ENCODE measurements around the gene MYO3B.
"Not testable (repeated sequence)": the region's sequence is repeated elsewhere in the genome, so short reads cannot be mapped to it uniquely, and the experiment has no call there.

The MYO3B gene

DNA sequence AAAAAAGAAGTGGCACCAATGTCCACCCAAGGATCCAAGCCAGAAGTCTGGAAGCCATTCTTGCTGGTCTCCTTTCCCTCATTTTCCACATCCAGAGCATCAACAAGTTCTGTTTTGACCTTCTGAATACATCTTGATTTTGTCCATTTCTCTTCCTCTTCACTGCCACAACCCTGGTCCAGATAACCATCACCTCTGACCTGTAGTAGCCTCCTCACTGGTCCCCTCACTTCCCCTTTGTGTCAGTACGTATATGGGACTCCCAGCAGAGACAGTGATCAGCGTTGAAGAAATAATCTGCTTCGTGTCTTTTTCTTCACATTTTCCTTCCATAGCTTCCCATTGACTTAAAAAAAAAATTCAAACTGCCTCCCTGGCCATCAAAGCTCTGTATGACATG is 427.9 kb downstream of the MYO3B start:
- DNase-seq (ENCODE audit: low read depth in 3 of 3, low spot score in 1 of 3), result no peak

- no peak for DNase-seq (ENCODE audit: low read depth in 3 of 3, low spot score in 1 of 3)
Measured at GRCh38 chr2:170607171-170607570, 429.2 kb downstream of the MYO3B start.

DNA sequence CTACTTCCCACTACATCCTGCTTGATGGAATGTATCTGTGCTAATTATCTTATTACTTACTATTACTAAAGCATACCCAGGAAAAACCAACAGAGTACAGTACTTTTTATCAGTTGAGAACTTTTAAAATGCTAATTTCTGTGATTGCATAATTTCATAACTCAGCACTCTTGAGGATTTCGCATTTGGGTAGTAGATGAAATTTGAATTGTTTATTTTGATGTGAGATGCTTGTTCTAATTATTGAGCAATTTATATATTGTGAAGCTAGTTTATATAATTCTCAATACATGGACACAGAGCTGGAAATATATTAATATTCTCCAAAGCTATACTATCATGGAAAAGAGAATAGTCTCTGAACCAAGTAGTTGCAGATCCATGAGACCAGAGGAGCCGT is 432.7 kb downstream of the MYO3B start:
- no peak for DNase-seq (ENCODE audit: low read depth in 3 of 3, low spot score in 1 of 3)

GRCh38 chr2:170618948-170619347 is 441.0 kb downstream of the MYO3B start:
- not testable (repeated sequence) for DNase-seq (ENCODE audit: low read depth in 3 of 3, low spot score in 1 of 3)

- not testable (repeated sequence) for DNase-seq (ENCODE audit: low read depth in 3 of 3, low spot score in 1 of 3)
Measured at GRCh38 chr2:170635094-170635493, 457.1 kb downstream of the MYO3B start.

DNA sequence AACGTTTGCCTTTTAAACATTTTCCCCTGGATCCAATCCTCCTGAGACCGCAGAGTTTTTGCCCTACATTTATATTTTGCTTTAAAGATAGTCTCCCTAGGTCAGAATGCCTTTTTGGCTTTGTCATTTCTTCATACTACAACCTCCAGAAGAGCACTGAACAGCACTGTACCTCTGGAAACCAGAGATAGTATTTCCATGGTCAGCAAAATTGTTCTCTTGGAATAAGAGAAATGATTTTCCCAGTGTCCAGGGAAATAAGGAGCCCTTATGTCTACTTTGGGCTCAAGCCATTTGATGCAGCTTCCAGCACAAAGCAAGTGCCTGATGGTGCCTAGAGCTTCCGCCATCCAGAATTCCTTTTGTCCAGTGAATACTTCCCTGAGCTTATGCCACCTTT is 461.7 kb downstream of the MYO3B start:
- no peak for DNase-seq (ENCODE audit: low read depth in 3 of 3, low spot score in 1 of 3)

- DNase-seq (ENCODE audit: low read depth in 3 of 3, low spot score in 1 of 3), result no peak
Measured at GRCh38 chr2:170641961-170642360, 464.0 kb downstream of the MYO3B start.

GRCh38 chr2:170643346-170643745 is 465.4 kb downstream of the MYO3B start:
- DNase-seq (ENCODE audit: low read depth in 3 of 3, low spot score in 1 of 3), result no peak

DNA sequence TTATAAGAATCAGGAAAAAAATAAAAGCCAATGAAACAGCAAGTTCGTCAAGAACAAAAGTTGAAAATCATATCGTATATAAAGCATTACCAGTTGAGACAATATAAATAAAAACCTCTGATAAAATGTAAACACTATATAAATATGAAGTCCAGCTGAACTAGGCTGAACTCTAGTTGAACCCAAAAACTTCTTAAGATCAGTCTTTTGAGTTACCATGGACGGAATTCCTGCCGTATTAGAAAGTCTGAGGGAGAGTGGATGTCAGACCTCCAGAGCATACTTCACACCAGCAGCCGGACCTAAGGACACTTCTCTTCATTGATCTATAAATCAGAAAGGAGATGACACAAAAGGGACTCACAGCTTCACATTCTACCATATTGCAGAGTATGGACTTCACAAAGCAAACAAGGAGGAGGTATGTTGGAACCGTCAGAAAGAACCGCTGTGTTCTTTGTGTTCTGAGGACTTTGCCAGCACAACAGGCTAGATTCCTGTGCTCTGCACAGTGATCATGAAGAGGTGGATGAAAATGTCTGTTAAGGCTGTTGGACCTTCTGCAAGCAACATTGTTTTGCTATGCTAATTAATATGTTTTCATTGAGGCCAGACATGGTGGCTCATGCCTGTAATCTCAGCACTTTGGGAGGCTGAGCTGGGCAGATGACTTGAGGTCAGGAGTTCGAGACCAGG is 469.9 kb downstream of the MYO3B start:
- DNase-seq (ENCODE audit: low read depth in 3 of 3, low spot score in 1 of 3), result no peak

DNA sequence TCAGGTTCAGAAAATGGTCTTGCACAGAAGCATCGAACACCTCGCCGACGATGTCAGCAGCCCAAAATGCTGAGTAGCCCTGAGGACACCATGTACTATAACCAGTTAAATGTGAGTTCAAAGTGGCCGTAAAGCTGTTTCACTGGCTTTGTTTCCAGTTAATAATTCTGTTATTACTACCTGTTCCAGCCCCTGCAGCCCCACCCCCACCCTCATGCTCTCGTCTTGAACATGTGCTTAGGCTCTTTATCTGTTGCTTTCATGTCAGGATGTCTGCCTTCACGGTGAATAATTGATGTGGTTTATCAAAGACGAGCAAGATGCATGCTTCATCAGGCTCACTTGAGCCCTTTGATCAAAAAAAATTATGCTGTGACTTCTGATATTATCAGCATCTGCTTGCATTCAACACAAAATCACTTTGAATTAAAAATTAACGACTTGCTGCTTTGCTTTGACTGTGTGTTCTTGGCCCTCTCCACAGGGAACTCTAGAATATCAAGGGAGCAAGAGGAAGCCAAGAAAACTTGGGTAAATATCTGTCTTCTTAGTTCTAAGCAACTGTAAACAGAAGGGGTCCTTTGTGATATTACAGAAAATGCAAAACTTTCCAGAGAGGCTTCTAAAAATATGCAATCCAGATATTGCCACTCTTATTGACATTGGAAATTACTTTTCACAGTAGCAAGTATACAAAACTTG is 473.8 kb downstream of the MYO3B start:
- DNase-seq (ENCODE audit: low read depth in 3 of 3, low spot score in 1 of 3), result peak in 2 of 3 donors; percentile 2 to 9

DNA sequence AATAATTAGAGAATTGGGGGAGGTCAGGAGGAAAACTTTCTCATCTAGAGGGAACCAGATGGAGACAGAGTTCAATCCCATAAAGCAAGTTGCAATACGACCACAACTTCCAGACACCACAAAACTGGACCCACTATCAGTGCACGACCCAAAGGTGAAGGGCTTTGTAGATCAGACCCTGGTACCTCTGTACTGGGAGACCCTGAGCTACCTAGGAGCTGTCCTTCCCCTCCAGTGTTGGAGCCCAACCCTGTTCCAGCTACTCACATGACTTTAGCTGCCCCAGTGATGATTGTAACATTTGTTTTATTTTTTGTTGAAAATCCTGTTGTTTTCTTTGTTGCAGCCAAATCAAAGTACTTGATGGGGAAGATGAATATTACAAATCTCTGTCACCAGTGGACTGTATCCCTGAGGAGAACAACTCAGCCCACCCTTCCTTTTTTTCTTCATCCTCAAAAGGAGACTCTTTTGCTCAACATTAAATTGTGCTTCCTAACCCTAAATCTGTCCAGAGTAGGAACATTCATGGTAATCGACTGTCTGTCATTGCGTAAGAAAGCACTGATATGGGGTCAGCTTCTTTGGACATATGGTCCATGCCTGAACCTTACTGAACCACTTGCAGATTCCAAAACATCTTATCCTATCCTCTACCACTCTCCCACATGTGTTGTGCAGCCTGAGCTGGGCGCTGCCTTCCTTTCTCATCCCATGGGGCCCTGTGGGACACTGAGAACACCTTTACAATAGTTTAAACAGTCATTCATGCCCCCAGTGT is 474.9 kb downstream of the MYO3B start:
- DNase-seq (ENCODE audit: low read depth in 3 of 3, low spot score in 1 of 3), result no peak

GRCh38 chr2:170656669-170657068 is 478.7 kb downstream of the MYO3B start:
- DNase-seq (ENCODE audit: low read depth in 3 of 3, low spot score in 1 of 3), result no peak

DNA sequence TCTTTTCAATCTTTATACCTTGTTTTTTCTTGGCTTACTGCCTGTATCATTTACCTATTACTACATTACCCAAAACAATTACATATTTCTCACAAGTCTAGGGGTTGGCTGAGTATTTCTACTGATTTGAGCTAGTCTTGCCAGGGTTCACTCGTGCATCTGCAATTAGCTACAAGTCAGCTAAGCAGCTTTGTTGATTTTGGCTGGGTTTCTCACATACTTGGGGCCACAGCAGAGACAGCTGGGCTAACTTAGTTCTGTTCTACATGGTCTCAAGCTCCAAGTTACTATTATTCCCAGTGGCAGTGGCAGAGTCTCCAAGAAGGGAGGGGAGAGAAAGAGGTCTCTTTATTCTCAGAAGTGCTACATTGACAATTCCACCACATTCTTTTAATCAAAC is 482.5 kb downstream of the MYO3B start:
- DNase-seq (ENCODE audit: low read depth in 3 of 3, low spot score in 1 of 3), result no peak

GRCh38 chr2:170665743-170666142 is 487.8 kb downstream of the MYO3B start:
- no peak for DNase-seq (ENCODE audit: low read depth in 3 of 3, low spot score in 1 of 3)

DNA sequence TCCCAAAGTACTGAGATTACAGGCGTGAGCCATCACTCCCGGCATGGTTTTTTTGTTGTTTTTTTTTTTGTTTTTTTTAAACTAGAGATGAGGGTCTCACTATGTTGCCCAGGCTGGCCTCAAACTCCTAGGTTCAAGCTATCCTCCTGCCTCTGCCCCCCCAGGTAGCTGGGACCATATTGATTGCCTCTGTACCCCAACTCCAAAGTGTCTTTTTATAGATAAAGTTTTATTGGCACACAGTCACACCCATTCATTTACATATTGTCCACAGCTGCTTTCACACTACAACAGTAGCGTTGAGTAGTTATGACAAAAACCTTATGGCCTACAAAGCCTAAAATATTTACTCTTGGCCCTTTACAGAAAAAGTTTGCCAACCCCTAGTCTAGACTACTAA is 492.0 kb downstream of the MYO3B start:
- DNase-seq (ENCODE audit: low read depth in 3 of 3, low spot score in 1 of 3), result no peak

DNA sequence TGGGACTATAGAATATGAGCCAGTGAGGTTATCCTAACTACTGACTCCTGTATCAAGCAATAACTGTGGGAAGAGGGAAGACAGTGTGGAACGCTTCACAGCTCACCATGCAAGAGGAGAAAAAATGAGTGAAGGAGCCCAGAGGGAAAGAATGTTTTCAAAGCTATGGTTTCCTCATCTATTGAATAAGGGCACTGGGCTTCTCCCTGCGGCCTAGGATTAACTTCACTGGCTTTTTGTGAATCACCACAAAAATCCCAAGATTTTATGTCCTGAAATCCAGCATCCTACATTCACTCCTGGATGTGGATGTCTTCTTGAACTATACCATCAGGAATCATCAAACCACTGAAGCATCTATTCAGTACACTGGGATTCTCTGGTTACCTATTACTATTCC is 492.7 kb downstream of the MYO3B start:
- no peak for DNase-seq (ENCODE audit: low read depth in 3 of 3, low spot score in 1 of 3)

DNA sequence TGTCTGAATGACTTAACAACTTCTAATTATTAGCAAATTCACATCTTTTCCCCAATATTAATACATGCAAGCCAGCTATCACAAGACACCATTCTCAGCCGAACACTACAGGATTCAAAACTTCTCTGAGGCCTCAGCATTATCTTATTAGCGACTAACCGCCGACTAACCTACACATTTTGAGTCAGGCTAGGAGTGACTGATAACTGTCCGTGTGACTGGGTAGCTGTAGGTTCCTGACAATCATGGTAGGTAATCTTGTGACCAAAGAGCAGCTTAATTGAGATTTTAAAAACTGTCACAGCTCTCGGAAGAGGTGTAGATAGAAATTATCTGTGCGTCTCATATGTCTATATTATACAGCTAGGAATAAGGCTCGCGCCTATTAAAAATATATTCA is 493.1 kb downstream of the MYO3B start:
- no peak for DNase-seq (ENCODE audit: low read depth in 3 of 3, low spot score in 1 of 3)

- not testable (repeated sequence) for DNase-seq (ENCODE audit: low read depth in 3 of 3, low spot score in 1 of 3)
Measured at GRCh38 chr2:170674282-170674681, 496.3 kb downstream of the MYO3B start.

DNA sequence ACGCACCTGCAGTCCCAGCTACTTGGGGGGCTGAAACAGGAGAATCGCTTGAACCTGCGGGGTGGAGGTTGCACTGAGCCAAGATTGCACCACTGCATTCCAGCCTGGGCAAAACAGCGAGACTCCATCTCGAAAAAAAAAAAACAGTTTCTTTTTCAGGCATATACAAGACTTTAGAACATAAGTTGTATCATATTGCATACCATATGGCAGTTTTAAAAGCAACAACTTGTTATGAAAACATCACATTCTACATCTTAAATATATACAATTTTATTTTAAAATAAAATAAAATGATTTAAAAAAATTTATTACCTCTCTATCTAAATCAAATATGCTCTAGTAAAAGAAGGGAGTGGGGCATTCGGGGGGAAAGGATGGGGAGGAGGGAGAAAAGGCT is 497.8 kb downstream of the MYO3B start:
- DNase-seq (ENCODE audit: low read depth in 3 of 3, low spot score in 1 of 3), result no peak

DNA sequence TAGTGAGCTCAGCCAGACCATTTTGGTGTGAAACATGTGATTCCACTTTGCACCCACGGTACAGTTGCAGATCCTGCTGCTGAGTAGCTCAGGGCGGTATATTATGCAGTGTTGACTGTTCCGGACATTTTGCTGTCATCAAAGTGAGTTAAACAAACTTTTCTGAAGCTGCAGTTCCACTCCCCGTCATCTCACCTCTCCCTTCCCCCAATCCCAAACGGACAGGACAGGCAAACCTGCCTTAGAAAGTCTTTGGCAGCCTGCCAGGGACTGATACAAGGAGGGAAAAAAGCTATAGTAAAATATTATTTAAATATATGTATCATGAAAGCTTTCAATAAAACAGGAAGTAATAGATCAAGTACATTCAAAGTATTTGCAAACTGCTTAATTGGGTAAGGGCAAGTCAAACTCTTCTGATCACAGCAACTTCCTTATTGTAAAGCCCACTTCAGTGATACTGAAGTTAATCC is 501.7 kb downstream of the MYO3B start:
- DNase-seq (ENCODE audit: low read depth in 3 of 3, low spot score in 1 of 3), result no peak

DNA sequence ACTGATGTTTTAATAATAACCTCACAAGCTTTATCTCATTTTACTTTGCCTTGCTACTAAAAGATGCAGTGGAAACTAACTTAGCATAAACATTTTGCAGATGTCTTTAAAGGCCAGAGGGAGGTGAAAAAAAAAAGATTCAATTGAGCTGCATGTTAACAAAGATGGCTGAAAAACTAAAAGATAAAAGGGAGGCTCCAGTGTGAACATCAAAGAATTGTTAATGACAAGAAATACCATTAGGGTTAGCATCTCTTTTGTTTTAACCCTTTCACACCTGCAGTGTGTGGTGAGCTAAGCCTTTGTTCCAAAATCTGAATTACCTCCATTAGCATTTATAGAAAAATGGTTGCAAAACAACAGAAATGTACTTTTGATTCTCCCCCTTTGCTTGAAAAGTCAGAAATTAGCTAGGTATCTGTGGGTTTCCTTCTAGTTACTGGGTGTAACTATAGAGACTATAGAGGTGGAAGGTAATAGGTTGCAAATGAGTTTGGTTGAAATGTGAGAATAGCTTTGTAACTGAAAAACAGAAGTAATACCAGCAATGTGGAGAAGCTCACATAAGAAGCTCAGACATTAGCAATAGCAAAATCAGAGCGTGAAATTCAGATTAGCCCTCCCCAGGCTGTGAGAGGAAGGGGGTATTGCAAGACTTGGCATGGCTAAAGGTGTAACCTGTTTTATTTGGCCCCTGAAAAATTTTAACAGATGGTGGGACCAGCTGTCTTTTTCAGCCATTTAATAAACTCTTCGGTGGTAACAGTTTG is 502.4 kb downstream of the MYO3B start:
- no peak for DNase-seq (ENCODE audit: low read depth in 3 of 3, low spot score in 1 of 3)

Data from stimulated activated CD4-positive, alpha-beta T cell treated with anti-CD3 and anti-CD28 coated beads, TNF-alpha, amount 100 ng/mL, for 1 hour (primary cell).